ENCODE data around the gene MC2R. TPM values are rescaled to one million over a fixed set of nuclear protein-coding genes. Genes with fewer than 3 reads are reported as not detected.

The MC2R gene
- total and polyA plus RNA-seq, 2 of the 8 experiments (the other 6 are each of a cell fraction or from before 2014, with no cell fraction given) = not detected

GRCh38 chr18:13915391-13915790 is at the start of gene MC2R (continued):
- TF ChIP-seq SIN3A (conservative IDR thresholded peaks at IDR 0.05 in 1 of 2, IDR thresholded peaks at IDR 0.05 in 1 of 2; ENCODE audit: low read depth in 1 of 2, low read length in 2 of 2) = no peak
